ENCODE measurements around the gene S1PR2. TPM values are rescaled to one million over a fixed set of nuclear protein-coding genes. Genes with fewer than 3 reads are reported as not detected.
A peak's percentile ranks its signal among the peaks of the same experiment; 100 is the strongest.

The S1PR2 gene
- total RNA-seq, 1 experiment from 2014 or later: 8.4 TPM

- intact Hi-C loops (cut with micrococcal nuclease; ENCODE audit: unreplicated experiment): no loop called here
- Histone ChIP-seq H3K27me3 (replicated peaks; ENCODE audit: insufficient read depth, low read depth, low read length, poor library complexity) (no peaks in the 10 kb centered on the region), H3K4me1 (ENCODE audit: insufficient read depth, low read length, poor library complexity, severe bottlenecking) (no peaks in the 10 kb centered on the region), H3K27ac (ENCODE audit: low read depth, low read length, poor library complexity, severe bottlenecking) (peak overlapping the region; percentile 21), H3K36me3 (ENCODE audit: insufficient read depth, low read length, poor library complexity, severe bottlenecking) (peaks cover 62% of the 10 kb centered on the region), H3K9me3 (ENCODE audit: low read depth, low read length, poor library complexity, severe bottlenecking) (no peaks in the 10 kb centered on the region), H3K4me3 (ENCODE audit: low read depth, low read length, poor library complexity, severe bottlenecking) (no peak overlapping the region)
- TF ChIP-seq CTCF (conservative IDR thresholded peaks at IDR 0.05; ENCODE audit: low read depth, low read length): no peak
- TF ChIP-seq EZH2 (IDR thresholded peaks at IDR 0.05; ENCODE audit: borderline replicate concordance, low read depth, low read length, poor library complexity, severe bottlenecking): no peak
- DNase-seq (ENCODE audit: low spot score): no peak
- ChIA-PET POLR2A (ENCODE audit: low non-redundant PET) (interaction anchor here (0.6 kb wide), 1 partner anchor 191 kb away, joined by 4 read pairs; no protein-coding TSS in a partner anchor), CTCF (no interaction called here)
- no TSS peak for BruUV-seq (replicated peaks)
Measured at GRCh38 chr19:10183926-10184325, 47.2 kb downstream of the S1PR2 start.

GRCh38 chr19:10182847-10183246 is 48.3 kb downstream of the S1PR2 start:
- H3K36me3 ChIP-seq (ENCODE audit: insufficient read depth, low read length, poor library complexity, severe bottlenecking): peaks cover 63% of the 10 kb centered on the region
- H3K4me1 ChIP-seq (ENCODE audit: insufficient read depth, low read length, poor library complexity, severe bottlenecking): no peaks in the 10 kb centered on the region
- no peak for TF ChIP-seq EZH2 (IDR thresholded peaks at IDR 0.05; ENCODE audit: borderline replicate concordance, low read depth, low read length, poor library complexity, severe bottlenecking)
- no peak for TF ChIP-seq CTCF (conservative IDR thresholded peaks at IDR 0.05; ENCODE audit: low read depth, low read length)
- no peak overlapping the region for H3K4me3 ChIP-seq (ENCODE audit: low read depth, low read length, poor library complexity, severe bottlenecking)
- POLR2A ChIA-PET (ENCODE audit: low non-redundant PET): no interaction called here
- CTCF ChIA-PET: no interaction called here
- BruUV-seq (replicated peaks): no TSS peak
- intact Hi-C loops (cut with micrococcal nuclease; ENCODE audit: unreplicated experiment): no loop called here
- no peak for DNase-seq (ENCODE audit: low spot score)
- no peaks in the 10 kb centered on the region for H3K27me3 ChIP-seq (replicated peaks; ENCODE audit: insufficient read depth, low read depth, low read length, poor library complexity)
- H3K9me3 ChIP-seq (ENCODE audit: low read depth, low read length, poor library complexity, severe bottlenecking): no peaks in the 10 kb centered on the region
- H3K27ac ChIP-seq (ENCODE audit: low read depth, low read length, poor library complexity, severe bottlenecking): no peak overlapping the region

- Histone ChIP-seq H3K27ac (ENCODE audit: low read depth, low read length, poor library complexity, severe bottlenecking) (no peak overlapping the region), H3K4me3 (ENCODE audit: low read depth, low read length, poor library complexity, severe bottlenecking) (no peak overlapping the region), H3K9me3 (ENCODE audit: low read depth, low read length, poor library complexity, severe bottlenecking) (no peaks in the 10 kb centered on the region), H3K36me3 (ENCODE audit: insufficient read depth, low read length, poor library complexity, severe bottlenecking) (peaks cover 63% of the 10 kb centered on the region), H3K27me3 (replicated peaks; ENCODE audit: insufficient read depth, low read depth, low read length, poor library complexity) (no peaks in the 10 kb centered on the region), H3K4me1 (ENCODE audit: insufficient read depth, low read length, poor library complexity, severe bottlenecking) (no peaks in the 10 kb centered on the region)
- no peak for TF ChIP-seq EZH2 (IDR thresholded peaks at IDR 0.05; ENCODE audit: borderline replicate concordance, low read depth, low read length, poor library complexity, severe bottlenecking)
- no peak for TF ChIP-seq CTCF (conservative IDR thresholded peaks at IDR 0.05; ENCODE audit: low read depth, low read length)
- intact Hi-C loops (cut with micrococcal nuclease; ENCODE audit: unreplicated experiment): no loop called here
- no peak for DNase-seq (ENCODE audit: low spot score)
- ChIA-PET POLR2A (ENCODE audit: low non-redundant PET) (interaction anchor here (0.6 kb wide), 1 partner anchor 68 kb away, joined by 3 read pairs; no protein-coding TSS in a partner anchor), CTCF (no interaction called here)
- BruUV-seq (replicated peaks): no TSS peak
Measured at GRCh38 chr19:10182076-10182475, 49.1 kb downstream of the S1PR2 start.
